ENCODE data around the gene GMIP. TPM values are rescaled to one million over a fixed set of nuclear protein-coding genes. Genes with fewer than 3 reads are reported as not detected.

GMIP gene
- total RNA-seq, 1 donor from 2014 or later = 3.2 TPM

DNA sequence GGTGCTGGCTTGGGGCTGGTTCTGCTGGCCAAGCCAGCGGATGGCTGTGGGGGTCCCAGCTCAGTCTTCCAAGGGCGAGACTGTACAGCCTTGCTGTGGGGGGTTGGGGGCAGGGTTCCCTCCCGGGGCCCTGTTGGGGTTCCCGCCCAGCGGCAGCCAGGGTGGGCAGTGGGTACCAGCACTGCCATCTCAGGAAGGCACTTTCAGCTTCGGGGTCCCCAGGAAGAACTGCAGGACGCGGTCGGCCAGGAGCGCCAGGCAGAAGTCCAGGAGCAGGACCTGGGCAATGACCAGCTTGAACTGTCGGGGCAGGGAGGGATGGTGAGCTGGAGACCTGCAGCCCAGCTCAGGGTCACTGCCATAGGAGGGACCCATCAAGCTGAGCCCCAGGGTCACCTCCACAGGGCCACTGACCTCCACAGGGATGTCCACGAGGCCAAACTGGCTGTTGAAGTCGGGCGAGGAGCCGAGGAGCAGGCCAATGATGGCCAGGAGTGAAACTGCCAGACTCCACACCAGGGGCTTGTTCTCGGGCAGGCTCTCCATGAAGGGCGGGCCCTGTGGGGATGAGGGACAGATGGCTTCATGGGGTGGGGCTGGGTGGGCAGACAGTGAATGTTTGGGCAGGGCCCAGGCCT is 1.9 kb upstream of the GMIP start:
- peaks cover 30% of the 10 kb centered on the region for H3K36me3 ChIP-seq (ENCODE audit: control insufficient read depth, insufficient read depth, low read length)
- no peak overlapping the region for H3K4me3 ChIP-seq (ENCODE audit: low read depth, low read length)
- H3K27me3 ChIP-seq (ENCODE audit: control insufficient read depth, insufficient read depth, low read length) = no peaks in the 10 kb centered on the region
- FAIRE-seq (no peak), DNase-seq (ENCODE audit: low read depth) (no peak)
- TF ChIP-seq, protein P1, sequence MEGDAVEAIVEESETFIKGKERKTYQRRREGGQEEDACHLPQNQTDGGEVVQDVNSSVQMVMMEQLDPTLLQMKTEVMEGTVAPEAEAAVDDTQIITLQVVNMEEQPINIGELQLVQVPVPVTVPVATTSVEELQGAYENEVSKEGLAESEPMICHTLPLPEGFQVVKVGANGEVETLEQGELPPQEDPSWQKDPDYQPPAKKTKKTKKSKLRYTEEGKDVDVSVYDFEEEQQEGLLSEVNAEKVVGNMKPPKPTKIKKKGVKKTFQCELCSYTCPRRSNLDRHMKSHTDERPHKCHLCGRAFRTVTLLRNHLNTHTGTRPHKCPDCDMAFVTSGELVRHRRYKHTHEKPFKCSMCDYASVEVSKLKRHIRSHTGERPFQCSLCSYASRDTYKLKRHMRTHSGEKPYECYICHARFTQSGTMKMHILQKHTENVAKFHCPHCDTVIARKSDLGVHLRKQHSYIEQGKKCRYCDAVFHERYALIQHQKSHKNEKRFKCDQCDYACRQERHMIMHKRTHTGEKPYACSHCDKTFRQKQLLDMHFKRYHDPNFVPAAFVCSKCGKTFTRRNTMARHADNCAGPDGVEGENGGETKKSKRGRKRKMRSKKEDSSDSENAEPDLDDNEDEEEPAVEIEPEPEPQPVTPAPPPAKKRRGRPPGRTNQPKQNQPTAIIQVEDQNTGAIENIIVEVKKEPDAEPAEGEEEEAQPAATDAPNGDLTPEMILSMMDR (IDR thresholded peaks at IDR 0.05; ENCODE audit: insufficient read depth, low read length, severe bottlenecking) = no peak

DNA sequence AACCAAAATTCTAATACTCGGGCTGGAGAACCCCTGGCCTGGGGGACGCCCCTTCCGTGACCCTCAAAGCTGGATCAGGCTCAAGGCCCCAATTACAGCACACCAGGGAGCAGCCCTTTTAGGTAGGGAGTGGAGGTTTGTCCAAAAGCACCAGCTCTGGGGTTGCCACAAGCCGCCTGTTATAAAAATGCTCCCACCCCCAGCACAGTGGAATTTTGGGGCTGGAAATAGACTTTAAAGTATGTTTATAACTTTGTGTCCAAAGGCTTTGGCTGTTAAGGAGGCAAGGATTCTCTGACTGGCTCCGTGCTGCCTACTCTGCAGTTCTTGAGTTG is 564 bp upstream of the GMIP start:
- Histone ChIP-seq H3K36me3 (ENCODE audit: control insufficient read depth, insufficient read depth, low read length) (peaks cover 20% of the 10 kb centered on the region), H3K27me3 (ENCODE audit: control insufficient read depth, insufficient read depth, low read length) (no peaks in the 10 kb centered on the region), H3K4me3 (ENCODE audit: low read depth, low read length) (no peak overlapping the region)
- no peak for FAIRE-seq
- DNase-seq (ENCODE audit: low read depth) = no peak
- TF ChIP-seq, protein P1 (IDR thresholded peaks at IDR 0.05; ENCODE audit: insufficient read depth, low read length, severe bottlenecking) = no peak

DNA sequence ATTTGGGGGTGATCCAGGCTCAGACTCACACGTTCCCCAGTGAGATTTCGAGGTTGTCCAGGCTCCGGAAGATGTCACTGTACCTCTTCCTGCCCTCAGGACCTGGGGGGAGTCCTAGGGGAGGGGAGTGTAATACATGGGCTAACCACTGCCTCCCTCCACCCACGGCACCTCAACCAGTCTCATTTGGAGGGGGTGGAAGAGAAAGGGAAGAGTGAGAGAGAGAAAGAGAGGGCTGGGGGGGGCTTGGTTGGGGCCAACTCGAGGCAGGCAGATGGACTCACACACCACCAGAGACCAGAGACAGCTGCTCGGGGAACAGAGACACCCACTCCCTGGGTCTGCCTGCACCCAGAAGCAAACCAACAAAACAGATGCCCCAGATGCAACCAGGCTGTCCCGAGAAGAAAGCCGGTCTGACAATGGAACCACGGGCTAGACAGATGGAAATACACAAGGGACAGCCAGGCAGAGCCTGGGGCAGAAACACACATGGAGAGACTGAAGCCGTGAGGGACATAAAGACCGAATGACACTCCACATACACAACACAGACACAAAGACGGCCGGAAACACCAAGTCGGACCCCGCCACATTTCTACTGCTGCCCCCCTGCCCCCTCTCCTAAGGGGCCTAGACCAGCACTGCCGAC is 825 bp downstream of the GMIP start:
- H3K36me3 ChIP-seq (ENCODE audit: control insufficient read depth, insufficient read depth, low read length) = peaks cover 21% of the 10 kb centered on the region
- FAIRE-seq = no peak
- no peaks in the 10 kb centered on the region for H3K27me3 ChIP-seq (ENCODE audit: control insufficient read depth, insufficient read depth, low read length)
- DNase-seq (ENCODE audit: low read depth) = no peak
- peak overlapping the region; percentile 88 for H3K4me3 ChIP-seq (ENCODE audit: low read depth, low read length)
- TF ChIP-seq, protein P1 (IDR thresholded peaks at IDR 0.05; ENCODE audit: insufficient read depth, low read length, severe bottlenecking) = no peak

DNA sequence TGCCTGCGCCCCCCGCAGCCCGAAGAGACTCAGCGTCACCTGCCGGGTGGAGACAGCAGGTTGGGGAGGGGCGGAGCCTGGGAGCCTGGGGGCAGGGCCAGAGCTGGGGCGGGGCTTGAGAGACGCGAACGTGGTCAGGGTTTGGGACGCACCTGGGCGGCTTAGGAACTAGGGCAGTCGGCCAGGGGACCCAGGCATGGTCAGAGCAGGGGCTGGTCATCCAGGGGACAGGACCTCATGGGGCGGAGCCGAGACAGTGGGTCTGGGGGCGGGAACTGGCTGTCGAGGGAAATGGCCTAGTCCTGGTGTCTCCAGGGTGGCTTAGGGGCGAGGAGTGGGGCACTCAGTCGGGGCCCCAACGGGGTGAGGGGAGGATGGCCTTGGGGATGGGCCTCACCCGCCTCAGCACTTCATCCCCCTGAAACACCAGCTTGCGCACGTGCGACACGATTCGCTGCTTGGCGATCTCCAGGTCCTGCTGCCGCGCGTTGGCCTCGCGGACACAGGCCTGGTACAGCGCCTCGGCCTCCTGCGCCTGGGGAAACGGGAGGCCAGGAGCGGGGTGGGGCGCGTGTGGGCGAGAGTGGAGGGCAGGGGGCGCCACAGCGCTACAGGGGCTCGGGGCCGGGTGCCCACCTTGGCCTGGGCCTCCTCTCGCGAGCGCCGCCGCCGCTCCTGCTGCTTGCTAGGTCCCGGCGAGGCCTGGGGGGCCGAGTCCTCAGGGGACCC is 5.8 kb downstream of the GMIP start:
- Histone ChIP-seq H3K4me3 (ENCODE audit: low read depth, low read length) (no peak overlapping the region), H3K36me3 (ENCODE audit: control insufficient read depth, insufficient read depth, low read length) (peaks cover 18% of the 10 kb centered on the region)
- no peak for FAIRE-seq

DNA sequence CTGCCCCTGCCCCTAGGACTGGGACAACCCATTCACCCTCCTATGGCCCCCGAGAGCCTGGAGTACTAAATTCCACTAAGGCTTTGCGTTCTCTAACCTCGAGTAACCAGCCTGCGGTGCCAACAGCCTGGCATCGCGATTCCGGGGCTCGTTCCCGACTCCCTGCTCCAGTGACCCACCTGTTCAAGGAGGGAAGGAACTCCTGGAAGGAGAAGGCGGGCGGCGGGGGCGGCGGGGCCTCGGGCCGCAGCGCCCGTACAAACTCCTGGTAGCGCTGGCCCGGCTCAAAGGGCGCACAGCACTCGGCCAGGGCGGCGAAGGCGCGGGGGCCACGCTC is 6.3 kb downstream of the GMIP start:
- Histone ChIP-seq H3K4me3 (ENCODE audit: low read depth, low read length) (no peak overlapping the region), H3K27me3 (ENCODE audit: control insufficient read depth, insufficient read depth, low read length) (no peaks in the 10 kb centered on the region), H3K36me3 (ENCODE audit: control insufficient read depth, insufficient read depth, low read length) (peaks cover 18% of the 10 kb centered on the region)
- no peak for FAIRE-seq
- DNase-seq (ENCODE audit: low read depth) = no peak
- TF ChIP-seq, protein P1 (IDR thresholded peaks at IDR 0.05; ENCODE audit: insufficient read depth, low read length, severe bottlenecking) = no peak

More for the DNA sequence above, 5.8 kb downstream of the GMIP start:
- DNase-seq (ENCODE audit: low read depth) = no peak
- TF ChIP-seq, protein P1 (IDR thresholded peaks at IDR 0.05; ENCODE audit: insufficient read depth, low read length, severe bottlenecking) = no peak
- H3K27me3 ChIP-seq (ENCODE audit: control insufficient read depth, insufficient read depth, low read length) = no peaks in the 10 kb centered on the region

Data from bronchial epithelial cell (primary cell).